Left lung (tissue), 10 donors: Measurements from ENCODE around the gene CADM2. TPM values are rescaled to one million over a fixed set of nuclear protein-coding genes. Genes with fewer than 3 reads are reported as not detected.
A peak's percentile ranks its signal among the peaks of the same experiment; 100 is the strongest.

Experiments
- ATAC-seq: fragments of 200-7000 bp; cut with Tn5 transposase; one replicate; pipeline ENCODE4 v1.9.1; 2020; ENCODE audit warnings: moderate library complexity
- DNase-seq, 4 donors: peaks; one replicate each; pipeline ENCODE4 v3.0.0-alpha.2; 2013 to 2020
- H3K27ac ChIP-seq, 2 donors: fragments of 200-600 bp; sonication (generic) in 1 of 2; one replicate each; pipeline versions ENCODE4 v1.5.0 to v1.8.0; 2020 to 2021
- H3K27me3 ChIP-seq, 2 donors: fragments of 200-600 bp; sonication (generic) in 1 of 2; one replicate each; pipeline versions ENCODE4 v1.5.0 to v1.8.0; 2020 to 2021
- H3K36me3 ChIP-seq, 2 donors: fragments of 200-600 bp; sonication (generic) in 1 of 2; one replicate each; pipeline versions ENCODE4 v1.5.0 to v1.8.0; 2020 to 2021
- H3K4me1 ChIP-seq, 2 donors: fragments of 200-600 bp; one replicate each; pipeline ENCODE4 v1.8.0; 2021
- H3K4me3 ChIP-seq, 2 donors: fragments of 200-600 bp; sonication (generic) in 1 of 2; one replicate each; pipeline versions ENCODE4 v1.5.0 to v1.8.0; 2020 to 2021; ENCODE audit warnings: mild to moderate bottlenecking in 1 of 2
- H3K9me3 ChIP-seq, 2 donors: fragments of 200-600 bp; sonication (generic) in 1 of 2; one replicate each; pipeline versions ENCODE4 v1.5.0 to v1.8.0; 2020 to 2021
- intact Hi-C, 2 donors: fragments of 100-400 bp; cut with DNase I; formaldehyde crosslinking; loops; one replicate each; pipeline versions ENCODE4 v1.11.2 to v1.14.2; 2022
- polyA plus RNA-seq, 6 donors: library from polyadenylated mRNA; unstranded; fragments of 120-200 nt; gene quantifications; one replicate each; pipeline ENCODE4 v1.2.1, GENCODE V29; 2013; ENCODE audit not compliant: insufficient read length in 6 of 6
- total RNA-seq, 2 donors: library from RNA; stranded (reverse); fragmentation: NEBNext Ultra II Directional; extraction: Animal tissue kit (Norgen Biotek cat#: 25700); gene quantifications; one replicate each; pipeline ENCODE4 v1.2.1, GENCODE V29; 2021
- TF ChIP-seq, protein P1 (sequence below), 2 donors: fragments of 200-600 bp; sonication (generic) in 1 of 2; IDR thresholded peaks; one replicate each; pipeline versions ENCODE4 v1.5.0 to v1.8.0; 2021; ENCODE audit warnings: antibody characterized with exemption in 2 of 2
- donor health status: DM: no; HTN: yes; CAD: no.
- donor health status: DM: no; HTN: no; CAD: no.

The CADM2 gene
- total and polyA plus RNA-seq, 8 donors, result 0.16 to 2.3 (median 0.74) TPM

DNA sequence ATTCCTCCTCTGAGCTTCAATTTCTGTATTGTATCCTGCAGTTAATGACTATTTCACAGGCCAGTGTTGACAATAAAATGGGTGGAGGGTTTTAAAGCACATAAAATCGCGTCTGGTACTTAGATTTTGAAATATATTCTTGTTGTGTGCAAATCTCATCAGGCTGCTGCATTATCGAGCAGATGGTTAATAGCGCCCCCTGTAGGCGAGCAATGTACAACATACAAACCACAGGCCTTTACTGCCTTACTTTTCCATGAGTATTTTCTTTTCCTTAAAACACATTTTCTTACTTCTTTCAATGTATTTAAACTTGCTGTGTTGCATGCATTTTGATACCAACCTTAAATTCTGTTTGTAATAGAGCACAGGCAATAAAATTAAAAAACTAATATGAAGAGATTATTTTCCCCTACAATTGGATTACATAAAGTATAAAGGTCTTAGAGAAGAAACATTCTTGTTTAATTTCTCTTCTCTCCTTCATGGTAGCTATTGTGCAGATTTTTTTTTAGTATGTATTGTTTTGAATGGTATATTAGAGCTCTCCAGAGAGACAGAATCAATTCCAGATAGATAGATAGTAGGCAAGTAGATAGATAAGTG is 608.4 kb downstream of the CADM2 start:
- Histone ChIP-seq H3K4me1 (no peaks in the 10 kb centered on the region), H3K4me3 (no peak overlapping the region), H3K36me3 (no peaks in the 10 kb centered on the region), H3K9me3 (no peaks in the 10 kb centered on the region), H3K27ac (no peak overlapping the region), H3K27me3 (no peaks in the 10 kb centered on the region)
- peak in 1 of 4 donors; percentile 33 for DNase-seq
- ATAC-seq, result peak; percentile 77
- intact Hi-C loops, result no loop called here
- TF ChIP-seq, protein P1, sequence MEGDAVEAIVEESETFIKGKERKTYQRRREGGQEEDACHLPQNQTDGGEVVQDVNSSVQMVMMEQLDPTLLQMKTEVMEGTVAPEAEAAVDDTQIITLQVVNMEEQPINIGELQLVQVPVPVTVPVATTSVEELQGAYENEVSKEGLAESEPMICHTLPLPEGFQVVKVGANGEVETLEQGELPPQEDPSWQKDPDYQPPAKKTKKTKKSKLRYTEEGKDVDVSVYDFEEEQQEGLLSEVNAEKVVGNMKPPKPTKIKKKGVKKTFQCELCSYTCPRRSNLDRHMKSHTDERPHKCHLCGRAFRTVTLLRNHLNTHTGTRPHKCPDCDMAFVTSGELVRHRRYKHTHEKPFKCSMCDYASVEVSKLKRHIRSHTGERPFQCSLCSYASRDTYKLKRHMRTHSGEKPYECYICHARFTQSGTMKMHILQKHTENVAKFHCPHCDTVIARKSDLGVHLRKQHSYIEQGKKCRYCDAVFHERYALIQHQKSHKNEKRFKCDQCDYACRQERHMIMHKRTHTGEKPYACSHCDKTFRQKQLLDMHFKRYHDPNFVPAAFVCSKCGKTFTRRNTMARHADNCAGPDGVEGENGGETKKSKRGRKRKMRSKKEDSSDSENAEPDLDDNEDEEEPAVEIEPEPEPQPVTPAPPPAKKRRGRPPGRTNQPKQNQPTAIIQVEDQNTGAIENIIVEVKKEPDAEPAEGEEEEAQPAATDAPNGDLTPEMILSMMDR (IDR thresholded peaks at IDR 0.05), result peak; percentile 43 to 48

GRCh38 chr3:85570819-85571218 is 612.0 kb downstream of the CADM2 start:
- no peak for ATAC-seq
- H3K9me3 ChIP-seq, result no peaks in the 10 kb centered on the region
- H3K27ac ChIP-seq, result no peak overlapping the region
- intact Hi-C loops, result loop anchor here in 1 of 2 donors (10.0 kb wide), 1 partner anchor 1026 kb away; no protein-coding TSS in a partner anchor
- no peak overlapping the region for H3K4me3 ChIP-seq
- no peak for DNase-seq
- no peaks in the 10 kb centered on the region for H3K27me3 ChIP-seq
- H3K36me3 ChIP-seq, result no peaks in the 10 kb centered on the region
- TF ChIP-seq, protein P1 (IDR thresholded peaks at IDR 0.05), result no peak
- no peaks in the 10 kb centered on the region for H3K4me1 ChIP-seq

- Histone ChIP-seq H3K9me3 (no peaks in the 10 kb centered on the region), H3K27me3 (no peaks in the 10 kb centered on the region), H3K27ac (no peak overlapping the region), H3K36me3 (no peaks in the 10 kb centered on the region), H3K4me1 (no peaks in the 10 kb centered on the region), H3K4me3 (no peak overlapping the region)
- TF ChIP-seq, protein P1 (IDR thresholded peaks at IDR 0.05), result no peak
- intact Hi-C loops, result loop anchor here in 1 of 2 donors (10.0 kb wide), 1 partner anchor 1027 kb away; no protein-coding TSS in a partner anchor
- ATAC-seq, result no peak
- no peak for DNase-seq
Measured at GRCh38 chr3:85571835-85572234, 613.0 kb downstream of the CADM2 start.

DNA sequence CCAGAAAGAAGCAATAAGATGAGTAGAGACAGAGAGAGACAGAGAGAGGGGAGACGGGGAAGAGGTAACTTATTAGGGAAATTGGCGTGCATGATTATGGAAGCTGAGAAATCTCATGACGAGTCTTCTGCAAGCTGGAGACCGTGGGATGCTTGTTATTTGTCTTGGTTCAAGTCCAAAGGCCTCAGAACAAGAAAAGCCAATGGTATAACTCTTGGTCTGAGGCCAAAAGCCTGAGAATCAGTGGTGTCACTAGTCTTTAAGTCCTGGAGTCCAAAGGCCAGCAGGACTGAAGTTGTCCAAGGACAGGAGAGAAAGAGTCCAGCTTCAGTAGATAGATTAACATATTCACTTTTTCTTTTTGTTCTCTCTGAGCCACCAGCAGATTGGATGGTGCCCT is 613.6 kb downstream of the CADM2 start:
- intact Hi-C loops, result loop anchor here in 1 of 2 donors (10.0 kb wide), 1 partner anchor 1028 kb away; no protein-coding TSS in a partner anchor
- TF ChIP-seq, protein P1 (IDR thresholded peaks at IDR 0.05), result no peak
- ATAC-seq (no peak), DNase-seq (no peak)
- Histone ChIP-seq H3K27me3 (no peaks in the 10 kb centered on the region), H3K36me3 (no peaks in the 10 kb centered on the region), H3K27ac (no peak overlapping the region), H3K4me1 (no peaks in the 10 kb centered on the region), H3K4me3 (no peak overlapping the region), H3K9me3 (no peaks in the 10 kb centered on the region)

DNA sequence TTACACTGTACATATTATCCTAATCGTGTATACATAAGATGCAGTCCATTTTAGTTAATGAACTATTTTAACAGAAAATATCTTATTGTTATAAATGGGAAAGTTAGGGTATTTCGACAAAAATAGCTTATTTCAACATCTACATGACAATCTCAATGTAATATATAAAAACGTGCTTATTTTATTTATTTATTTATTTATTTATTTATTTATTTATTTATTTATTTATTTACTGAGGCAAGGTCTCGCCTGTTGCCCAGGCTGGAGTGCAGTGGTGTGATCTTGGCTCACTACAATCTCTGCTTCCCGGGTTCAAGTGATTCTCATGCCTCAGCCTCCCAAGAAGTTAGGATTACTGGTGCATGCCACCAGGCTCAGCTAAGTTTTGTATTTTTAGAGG is 614.2 kb downstream of the CADM2 start:
- Histone ChIP-seq H3K27me3 (no peaks in the 10 kb centered on the region), H3K9me3 (no peaks in the 10 kb centered on the region), H3K4me3 (no peak overlapping the region), H3K36me3 (no peaks in the 10 kb centered on the region), H3K27ac (no peak overlapping the region), H3K4me1 (no peaks in the 10 kb centered on the region)
- DNase-seq (no peak), ATAC-seq (no peak)
- intact Hi-C loops, result loop anchor here in 1 of 2 donors (10.0 kb wide), 1 partner anchor 1028 kb away; no protein-coding TSS in a partner anchor
- TF ChIP-seq, protein P1 (IDR thresholded peaks at IDR 0.05), result no peak
